Naive thymus-derived CD8-positive, alpha-beta T cell (primary cell): ENCODE measurements around the gene LMX1B. TPM values are rescaled to one million over a fixed set of nuclear protein-coding genes. Genes with fewer than 3 reads are reported as not detected.
"Not testable (repeated sequence)": the region's sequence is repeated elsewhere in the genome, so short reads cannot be mapped to it uniquely, and the experiment has no call there.

Experiments
- ATAC-seq, 2 donors: fragments of 150-1000 bp; cut with Tn5 transposase in 1 of 2; sonication (Bioruptor Pico), chemical (Tn5 transposase) in 1 of 2; 1 replicate in 1 of 2; 2 replicates in 1 of 2; pipeline ENCODE4 v1.10.0; 2021; ENCODE audit warnings: mild to moderate bottlenecking in 2 of 2, moderate library complexity in 2 of 2
- POLR2A ChIA-PET: fragments of 350-600 bp; sonication (Branson Sonifier 250); formaldehyde crosslinking; loops from one replicate; lab custom pipeline; 2021; ENCODE audit warnings: antibody characterized with exemption; lab: Charles Lee
- DNase-seq, 10 donors: peaks; one replicate each; pipeline versions ENCODE4 v3.0.0 to v3.0.0-alpha.2; 2020 to 2022
- H3K27ac Mint-ChIP-seq, 10 donors: one replicate each; pipeline ENCODE4 v1.8.0; 2020 to 2022; ENCODE audit warnings: mild to moderate bottlenecking in 10 of 10, mixed read lengths in 10 of 10, moderate library complexity in 4 of 10, inconsistent platforms in 1 of 10
- H3K27me3 Mint-ChIP-seq, 5 donors: one replicate each; pipeline ENCODE4 v1.8.0; 2021 to 2022; ENCODE audit warnings: mixed read lengths in 5 of 5
- H3K36me3 Mint-ChIP-seq, 3 donors: one replicate each; pipeline ENCODE4 v1.8.0; 2020 to 2022; ENCODE audit warnings: mixed read lengths in 3 of 3, mild to moderate bottlenecking in 2 of 3, inconsistent platforms in 1 of 3
- H3K4me1 Mint-ChIP-seq, 4 donors: one replicate each; pipeline ENCODE4 v1.8.0; 2021 to 2022; ENCODE audit warnings: mixed read lengths in 4 of 4
- H3K4me3 Mint-ChIP-seq, 10 donors: one replicate each; pipeline ENCODE4 v1.8.0; 2020 to 2022; ENCODE audit warnings: mild to moderate bottlenecking in 10 of 10, mixed read lengths in 10 of 10, moderate library complexity in 6 of 10, inconsistent platforms in 1 of 10
- H3K9me3 Mint-ChIP-seq, 9 donors: one replicate each; pipeline ENCODE4 v1.8.0; 2020 to 2022; ENCODE audit warnings: mixed read lengths in 9 of 9, mild to moderate bottlenecking in 3 of 9, inconsistent platforms in 1 of 9, moderate library complexity in 1 of 9
- polyA plus RNA-seq, 3 donors: library from polyadenylated mRNA; unstranded; fragments of 300-500 nt; fragmentation: Illumina TruSeq; gene quantifications; one replicate each; pipeline ENCODE4 v1.2.3, GENCODE V29; 2021
- total RNA-seq, 8 experiments: library from RNA in 2 of 8; stranded (reverse) in 2 of 8; gene quantifications; one replicate each; pipeline ENCODE4 v1.2.3 and lab custom pipeline; 2021 to 2026

Gene LMX1B
- total and polyA plus RNA-seq, 5 experiments from 2014 or later: not detected

- ATAC-seq (no peak), DNase-seq (no peak)
- Mint-ChIP-seq H3K27me3 (peaks cover 2 to 14% (median 8%) of the 10 kb centered on the region in 5 donors), H3K4me1 (peaks cover 12 to 22% (median 21%) of the 10 kb centered on the region in 4 donors), H3K27ac (no peak overlapping the region), H3K9me3 (no peaks in the 10 kb centered on the region), H3K4me3 (no peak overlapping the region), H3K36me3 (no peaks in the 10 kb centered on the region)
- POLR2A ChIA-PET: interaction anchor here (0.6 to 1.5 kb wide), 2 partner anchors 14 to 1953 kb away, joined by 4 to 6 read pairs; no protein-coding TSS in a partner anchor
Measured at GRCh38 chr9:126709241-126709640, 95.5 kb downstream of the LMX1B start.

- Mint-ChIP-seq H3K4me1 (peaks cover 16 to 34% (median 31%) of the 10 kb centered on the region in 4 donors), H3K27me3 (peaks cover 0 to 1% (median 0%) of the 10 kb centered on the region in 5 donors), H3K9me3 (no peaks in the 10 kb centered on the region), H3K27ac (peak overlapping the region in 1 of 10 donors; percentile 78), H3K4me3 (no peak overlapping the region), H3K36me3 (no peaks in the 10 kb centered on the region)
- DNase-seq: no peak
- ATAC-seq: no peak
- POLR2A ChIA-PET: no interaction called here
Measured at GRCh38 chr9:126715382-126715781, 101.7 kb downstream of the LMX1B start.

DNA sequence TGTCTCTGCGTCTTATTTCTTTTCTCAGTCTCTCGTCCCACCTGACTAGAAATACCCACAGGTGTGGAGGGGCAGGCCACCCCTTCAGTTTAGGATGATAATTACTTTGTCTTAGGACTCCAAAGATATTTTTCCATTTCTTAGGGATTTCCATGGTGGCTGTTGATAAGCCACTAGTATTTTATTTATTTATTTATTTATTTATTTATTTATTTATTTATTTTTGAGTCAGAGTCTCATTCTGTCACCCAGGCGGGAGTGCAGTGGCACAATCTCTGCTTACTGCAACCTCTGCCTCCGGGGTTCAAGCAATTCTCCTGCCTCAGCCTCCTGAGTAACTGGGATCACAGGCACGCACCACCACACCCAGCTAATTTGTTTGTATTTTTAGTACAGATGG, 103.7 kb downstream of the LMX1B start:
- peak overlapping the region in 4 of 10 donors; percentile 7 to 66 (median 18) for H3K27ac Mint-ChIP-seq
- not testable (repeated sequence) for H3K4me3 Mint-ChIP-seq

GRCh38 chr9:126719618-126720031, 105.9 kb downstream of the LMX1B start:
- peak overlapping the region; percentile 94 to 100 (median 99) for H3K27ac Mint-ChIP-seq
- H3K36me3 Mint-ChIP-seq: no peaks in the 10 kb centered on the region
- DNase-seq (peak; percentile 75 to 97 (median 91)), ATAC-seq (peak; percentile 63 to 73)
- no peaks in the 10 kb centered on the region for H3K9me3 Mint-ChIP-seq
- peak overlapping the region; percentile 70 to 92 (median 88) for H3K4me3 Mint-ChIP-seq
- H3K4me1 Mint-ChIP-seq: peaks cover 34 to 63% (median 59%) of the 10 kb centered on the region in 4 donors
- POLR2A ChIA-PET: interaction anchor here (0.8 to 1.1 kb wide), 2 partner anchors 13 to 16 kb away, joined by 3 to 4 read pairs; no protein-coding TSS in a partner anchor
- no peaks in the 10 kb centered on the region for H3K27me3 Mint-ChIP-seq

More for the DNA sequence above, 103.7 kb downstream of the LMX1B start:
- ATAC-seq, POLR2A ChIA-PET, H3K27me3 Mint-ChIP-seq, DNase-seq, H3K9me3 Mint-ChIP-seq, H3K36me3 Mint-ChIP-seq: not testable (repeated sequence)
- H3K4me1 Mint-ChIP-seq: peaks cover 29 to 52% (median 50%) of the 10 kb centered on the region in 4 donors

GRCh38 chr9:126720036-126720435, 106.3 kb downstream of the LMX1B start:
- no peaks in the 10 kb centered on the region for H3K36me3 Mint-ChIP-seq
- no peaks in the 10 kb centered on the region for H3K9me3 Mint-ChIP-seq
- DNase-seq (peak in 1 of 10 donors; percentile 68), ATAC-seq (peak in 1 of 2 donors; percentile 3)
- H3K27ac Mint-ChIP-seq: peak overlapping the region; percentile 94 to 100 (median 99)
- POLR2A ChIA-PET: interaction anchor here (0.7 kb wide), 2 partner anchors 1617 to 1754 kb away, joined by 3 to 5 read pairs; no protein-coding TSS in a partner anchor
- H3K4me3 Mint-ChIP-seq: peak overlapping the region; percentile 70 to 92 (median 88)
- H3K4me1 Mint-ChIP-seq: peaks cover 34 to 62% (median 59%) of the 10 kb centered on the region in 4 donors
- H3K27me3 Mint-ChIP-seq: no peaks in the 10 kb centered on the region

DNA sequence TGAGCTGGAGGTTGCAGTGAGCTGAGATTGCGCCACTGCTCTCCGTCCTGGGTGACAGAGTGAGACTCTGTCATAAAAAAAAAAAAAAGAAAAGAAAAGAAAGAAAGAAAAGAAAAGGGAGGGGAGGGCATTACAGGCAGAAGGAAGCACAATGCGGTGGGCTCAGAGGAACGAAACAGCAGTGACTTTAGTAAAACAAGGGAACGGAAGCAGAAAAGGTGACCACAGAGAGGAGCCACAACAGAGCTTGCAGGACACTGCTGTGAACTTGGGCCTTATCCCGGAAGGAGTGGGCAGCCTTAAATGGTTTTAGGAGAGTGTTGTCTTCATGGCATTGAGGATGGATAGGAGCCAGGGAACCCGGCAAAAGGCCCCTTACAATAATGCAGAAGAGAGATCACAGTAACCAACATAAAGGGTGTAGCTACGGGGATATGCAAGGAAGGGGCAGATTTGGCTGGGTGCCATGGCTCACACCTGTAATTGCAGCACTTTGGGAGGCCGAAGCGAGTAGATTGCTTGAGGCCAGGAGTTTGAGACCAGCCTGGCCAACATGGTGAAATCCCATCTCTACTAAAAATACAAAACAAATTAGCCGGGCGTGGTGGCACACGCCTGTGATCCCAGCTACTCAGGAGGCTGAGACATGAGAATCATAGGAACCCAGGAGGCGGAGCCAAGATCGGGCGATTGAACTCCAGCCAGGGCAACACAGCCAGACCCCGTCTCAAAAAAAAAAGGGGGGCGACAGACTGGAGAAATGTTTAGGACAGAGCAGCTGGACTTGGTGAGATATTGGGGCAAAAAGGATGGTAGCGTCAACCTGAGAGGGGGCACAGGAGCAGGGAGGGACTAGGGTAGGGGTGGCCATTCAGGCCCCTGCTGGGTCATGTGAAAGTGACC, 107.2 kb downstream of the LMX1B start:
- H3K4me3 Mint-ChIP-seq: peak overlapping the region; percentile 52 to 92 (median 88)
- ATAC-seq (peak in 1 of 2 donors; percentile 1), DNase-seq (peak in 5 of 10 donors; percentile 25 to 55 (median 38))
- POLR2A ChIA-PET: interaction anchor here (0.5 to 1.4 kb wide), 8 partner anchors 9 to 1754 kb away, joined by 3 to 5 read pairs (median 3); partner anchors contain the start of gene ZBTB43
- H3K27me3 Mint-ChIP-seq: no peaks in the 10 kb centered on the region
- peaks cover 32 to 58% (median 56%) of the 10 kb centered on the region in 4 donors for H3K4me1 Mint-ChIP-seq
- H3K36me3 Mint-ChIP-seq: no peaks in the 10 kb centered on the region
- H3K27ac Mint-ChIP-seq: peak overlapping the region; percentile 94 to 100 (median 99)
- no peaks in the 10 kb centered on the region for H3K9me3 Mint-ChIP-seq

DNA sequence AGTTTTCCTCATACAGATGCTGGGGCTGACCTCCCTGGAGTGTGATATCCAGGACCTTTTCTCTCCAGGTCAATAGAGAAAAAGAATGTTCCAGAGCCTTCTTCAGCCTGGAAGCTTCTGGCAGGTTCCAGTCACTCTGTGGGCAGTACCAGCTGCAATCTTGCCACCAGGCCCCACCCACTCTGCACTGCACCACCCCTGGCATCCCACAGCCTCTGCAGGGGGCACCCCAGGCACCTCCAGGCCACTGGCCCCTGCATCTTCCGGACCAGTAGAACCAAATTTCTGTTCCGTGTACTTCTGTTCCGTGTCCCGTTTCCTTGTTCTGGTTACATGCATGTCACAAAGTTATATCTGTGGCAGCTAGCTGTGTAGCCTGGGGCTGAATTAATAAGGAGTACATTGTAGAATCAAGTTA, 107.8 kb downstream of the LMX1B start:
- Mint-ChIP-seq H3K4me3 (peak overlapping the region; percentile 77 to 92 (median 88)), H3K36me3 (no peaks in the 10 kb centered on the region), H3K9me3 (no peaks in the 10 kb centered on the region), H3K27me3 (no peaks in the 10 kb centered on the region), H3K27ac (peak overlapping the region; percentile 94 to 100 (median 99)), H3K4me1 (peaks cover 32 to 57% (median 54%) of the 10 kb centered on the region in 4 donors)
- no peak for ATAC-seq
- DNase-seq: peak in 6 of 10 donors; percentile 21 to 43 (median 31)
- POLR2A ChIA-PET: interaction anchor here (0.6 to 1.4 kb wide), 4 partner anchors 8 to 84 kb away, joined by 3 to 5 read pairs (median 4); partner anchors contain the start of gene ZBTB43

- ATAC-seq (peak; percentile 46 to 48), DNase-seq (peak; percentile 79 to 93 (median 85))
- H3K27me3 Mint-ChIP-seq: no peaks in the 10 kb centered on the region
- peak overlapping the region; percentile 94 to 100 (median 99) for H3K27ac Mint-ChIP-seq
- POLR2A ChIA-PET: interaction anchor here (1.0 to 2.5 kb wide), 8 partner anchors 11 to 84 kb away, joined by 3 to 25 read pairs (median 5); partner anchors contain the start of gene ZBTB43
- H3K4me1 Mint-ChIP-seq: peaks cover 32 to 57% (median 52%) of the 10 kb centered on the region in 4 donors
- H3K9me3 Mint-ChIP-seq: no peaks in the 10 kb centered on the region
- no peaks in the 10 kb centered on the region for H3K36me3 Mint-ChIP-seq
- H3K4me3 Mint-ChIP-seq: peak overlapping the region; percentile 87 to 93 (median 89)
Measured at GRCh38 chr9:126722252-126722921, 108.7 kb downstream of the LMX1B start.

- H3K9me3 Mint-ChIP-seq: no peaks in the 10 kb centered on the region
- H3K36me3 Mint-ChIP-seq: no peaks in the 10 kb centered on the region
- H3K4me3 Mint-ChIP-seq: peak overlapping the region; percentile 75 to 96 (median 90)
- H3K4me1 Mint-ChIP-seq: peaks cover 32 to 53% (median 47%) of the 10 kb centered on the region in 4 donors
- H3K27ac Mint-ChIP-seq: peak overlapping the region; percentile 81 to 100 (median 96)
- peak; percentile 54 to 65 for ATAC-seq
- peak; percentile 63 to 88 (median 71) for DNase-seq
- H3K27me3 Mint-ChIP-seq: no peaks in the 10 kb centered on the region
- POLR2A ChIA-PET: interaction anchor here (0.9 to 2.5 kb wide), 12 partner anchors 10 to 727 kb away, joined by 3 to 25 read pairs (median 4); partner anchors contain the start of gene ZBTB43
Measured at GRCh38 chr9:126722922-126723806, 109.4 kb downstream of the LMX1B start.

DNA sequence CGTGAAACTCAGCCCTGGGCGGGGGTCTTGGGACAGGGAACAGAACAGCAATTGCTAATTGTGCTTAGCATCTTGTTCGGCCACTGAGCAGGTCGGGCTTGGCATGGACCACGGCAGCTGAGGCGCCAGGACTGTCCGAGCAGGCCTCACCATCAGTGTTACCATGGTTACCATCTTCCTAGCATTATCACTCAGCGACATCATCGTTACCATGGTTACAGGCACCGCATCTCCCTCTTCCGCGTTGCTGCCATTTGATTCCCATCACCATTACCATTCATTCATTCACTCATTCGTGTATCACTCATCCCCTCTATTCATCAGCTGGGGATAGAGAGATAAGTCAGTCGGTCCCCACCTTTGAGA, 110.1 kb downstream of the LMX1B start:
- POLR2A ChIA-PET: interaction anchor here (0.9 to 2.5 kb wide), 11 partner anchors 9 to 727 kb away, joined by 3 to 25 read pairs (median 4); partner anchors contain the start of gene ZBTB43
- Mint-ChIP-seq H3K27ac (peak overlapping the region; percentile 79 to 100 (median 96)), H3K4me3 (peak overlapping the region; percentile 75 to 96 (median 90)), H3K9me3 (peaks cover 0 to under 1% (median 0%) of the 10 kb centered on the region in 9 donors), H3K27me3 (no peaks in the 10 kb centered on the region), H3K36me3 (no peaks in the 10 kb centered on the region), H3K4me1 (peaks cover 30 to 47% (median 43%) of the 10 kb centered on the region in 4 donors)
- DNase-seq: peak in 7 of 10 donors; percentile 15 to 72 (median 33)
- no peak for ATAC-seq

DNA sequence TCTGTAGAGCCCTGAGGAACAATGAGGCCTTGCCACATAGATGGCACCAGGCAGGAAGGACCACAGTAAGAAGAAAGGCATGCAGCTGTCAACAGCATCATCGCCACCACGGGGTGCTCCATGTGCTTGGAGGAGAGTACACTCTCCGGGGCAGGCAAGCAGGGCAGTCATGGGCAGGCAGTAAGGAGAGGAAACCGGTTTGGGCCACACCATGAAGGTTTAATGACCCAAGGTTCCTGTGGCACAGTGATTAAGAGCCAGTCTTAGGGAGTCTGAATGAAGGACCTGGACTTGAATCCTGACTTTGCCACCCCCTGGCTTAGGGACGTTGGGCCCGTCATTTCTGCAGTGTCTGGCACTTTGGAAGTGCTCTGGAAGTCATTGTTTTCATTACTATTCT, 110.5 kb downstream of the LMX1B start:
- POLR2A ChIA-PET: interaction anchor here (0.6 to 2.5 kb wide), 5 partner anchors 9 to 726 kb away, joined by 3 to 25 read pairs (median 4); no protein-coding TSS in a partner anchor
- peaks cover 29 to 42% (median 38%) of the 10 kb centered on the region in 4 donors for H3K4me1 Mint-ChIP-seq
- H3K27me3 Mint-ChIP-seq: no peaks in the 10 kb centered on the region
- peak overlapping the region; percentile 75 to 96 (median 90) for H3K4me3 Mint-ChIP-seq
- H3K9me3 Mint-ChIP-seq: peaks cover 0 to 4% (median 0%) of the 10 kb centered on the region in 9 donors
- H3K27ac Mint-ChIP-seq: peak overlapping the region; percentile 79 to 100 (median 96)
- ATAC-seq (no peak), DNase-seq (no peak)
- H3K36me3 Mint-ChIP-seq: no peaks in the 10 kb centered on the region
